NT2/D1 (cell line): ENCODE results near the gene CACNG8.

ENCODE experiments used
- SUZ12 ChIP-seq: IDR thresholded peaks from 2 replicates; pipeline ENCODE4 v1.6.1; 2011; ENCODE audit not compliant: insufficient read length, insufficient read depth; ENCODE audit errors: extremely low read depth
- YY1 ChIP-seq: IDR thresholded peaks from 2 replicates; pipeline ENCODE4 v1.6.1; 2011; ENCODE audit not compliant: insufficient read length, insufficient read depth
- ZNF274 ChIP-seq: IDR thresholded peaks from 2 replicates; pipeline ENCODE4 v1.6.1; 2011; ENCODE audit warnings: mild to moderate bottlenecking, low read depth, low read length

- TF ChIP-seq SUZ12 (no peak), ZNF274 (no peak), YY1 (no peak)
Measured at GRCh38 chr19:53977429-53977990, 14.8 kb downstream of the CACNG8 start.
